Hematopoietic multipotent progenitor cell treated with erythropoietin and hydrocortisone succinate and interleukin-3 and kit ligand, for 6 days (in vitro differentiated cells): ENCODE results near the gene ARHGAP26.
"Not testable (repeated sequence)": the region's sequence is repeated elsewhere in the genome, so short reads cannot be mapped to it uniquely, and the experiment has no call there.

Experiments
- DNase-seq: peaks from one replicate; pipeline ENCODE4 v3.0.0-alpha.2; 2015

ARHGAP26 gene

GRCh38 chr5:142913728-142914338, 143.7 kb downstream of the ARHGAP26 start:
- no peak for DNase-seq

- DNase-seq = no peak
Observed at GRCh38 chr5:142915038-142915437, 144.9 kb downstream of the ARHGAP26 start.

- peak; percentile 47 for DNase-seq
Observed at GRCh38 chr5:142915813-142916424, 145.7 kb downstream of the ARHGAP26 start.

- peak; percentile 11 for DNase-seq
Observed at GRCh38 chr5:142918959-142919635, 148.9 kb downstream of the ARHGAP26 start.

GRCh38 chr5:142920849-142921612, 150.9 kb downstream of the ARHGAP26 start:
- no peak for DNase-seq

GRCh38 chr5:142922223-142922952, 152.2 kb downstream of the ARHGAP26 start:
- DNase-seq = peak; percentile 79

GRCh38 chr5:142924135-142924883, 154.1 kb downstream of the ARHGAP26 start:
- peak; percentile 23 for DNase-seq

GRCh38 chr5:142925795-142926194, 155.6 kb downstream of the ARHGAP26 start:
- no peak for DNase-seq

GRCh38 chr5:142926549-142926948, 156.4 kb downstream of the ARHGAP26 start:
- no peak for DNase-seq

GRCh38 chr5:142928999-142929398, 158.8 kb downstream of the ARHGAP26 start:
- not testable (repeated sequence) for DNase-seq

GRCh38 chr5:142929587-142929986, 159.4 kb downstream of the ARHGAP26 start:
- no peak for DNase-seq

- no peak for DNase-seq
Observed at GRCh38 chr5:142930395-142931110, 160.4 kb downstream of the ARHGAP26 start.

- DNase-seq = no peak
Observed at GRCh38 chr5:142931896-142932686, 161.9 kb downstream of the ARHGAP26 start.

GRCh38 chr5:142934051-142934762, 164.0 kb downstream of the ARHGAP26 start:
- peak; percentile 20 for DNase-seq

GRCh38 chr5:142935014-142935413, 164.8 kb downstream of the ARHGAP26 start:
- DNase-seq = no peak

GRCh38 chr5:142937374-142937773, 167.2 kb downstream of the ARHGAP26 start:
- no peak for DNase-seq

- DNase-seq = no peak
Observed at GRCh38 chr5:142938266-142938880, 168.2 kb downstream of the ARHGAP26 start.

GRCh38 chr5:142939006-142939405, 168.8 kb downstream of the ARHGAP26 start:
- DNase-seq = no peak

- DNase-seq = no peak
Observed at GRCh38 chr5:142939884-142940283, 169.7 kb downstream of the ARHGAP26 start.
